ENCODE data around the gene EML6.

DNA sequence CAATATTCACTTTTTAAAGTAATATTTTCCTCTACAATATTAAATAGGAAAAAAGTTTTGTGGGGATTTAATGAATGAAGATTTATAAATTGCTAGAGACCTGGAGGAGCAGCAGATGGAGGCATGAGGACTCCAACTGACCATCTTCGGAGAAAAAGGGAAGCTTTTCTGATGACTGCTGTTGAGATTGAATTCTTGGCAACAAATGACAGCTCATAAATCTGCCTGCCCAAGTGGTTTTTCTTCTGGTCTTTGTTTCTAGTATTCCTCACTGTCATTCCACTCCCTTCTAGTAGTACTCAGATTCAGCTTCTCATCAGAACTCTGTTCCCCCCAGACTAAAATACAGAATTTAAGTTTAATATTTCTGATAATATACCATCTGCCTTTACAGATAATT, 157.0 kb downstream of the EML6 start:
- TF ChIP-seq CTCF (IDR thresholded peaks at IDR 0.05) (no peak), POLR2AphosphoS5 (IDR thresholded peaks at IDR 0.05) (no peak), POLR2A (IDR thresholded peaks at IDR 0.05) (no peak)
